Activated CD4-positive, alpha-beta T cell treated with anti-CD3 and anti-CD28 coated beads, Interleukin-2, amount 50 U/mL, for 24 hours (primary cell): ENCODE measurements around the gene CLCN4.

ENCODE experiments used
- DNase-seq, 2 donors: peaks; one replicate each; pipeline ENCODE4 v3.0.0-alpha.2; 2020; ENCODE audit warnings: low read depth in 1 of 2, low spot score in 1 of 2

Gene CLCN4

DNA sequence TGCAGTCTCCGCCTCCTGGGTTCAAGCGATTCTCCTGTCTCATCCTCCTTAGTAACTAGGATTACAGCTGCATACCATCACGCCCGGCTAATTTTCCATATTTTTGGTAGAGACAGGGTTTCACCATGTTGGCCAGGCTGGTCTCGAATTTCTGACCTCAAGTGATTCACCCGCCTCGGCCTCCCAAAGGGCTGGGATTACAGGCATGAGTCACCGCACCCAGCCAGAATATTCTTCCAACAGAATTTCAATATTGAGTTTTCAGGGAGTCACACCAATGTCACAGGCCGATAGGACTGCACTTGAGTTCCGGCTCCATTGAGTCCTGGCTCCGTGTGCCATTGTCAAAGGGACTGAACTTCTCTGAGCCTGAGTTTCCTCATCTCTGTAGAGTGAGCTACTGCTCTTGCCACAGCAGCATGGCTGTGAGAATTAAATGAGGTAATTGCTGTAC lies 82.9 kb downstream of the CLCN4 start:
- no peak for DNase-seq

- no peak for DNase-seq
Measured at GRCh38 chrX:10240918-10241317, 84.1 kb downstream of the CLCN4 start.

- DNase-seq: no peak
Measured at GRCh38 chrX:10242026-10242425, 85.3 kb downstream of the CLCN4 start.

GRCh38 chrX:10243106-10243505 lies 86.3 kb downstream of the CLCN4 start:
- DNase-seq: no peak

DNA sequence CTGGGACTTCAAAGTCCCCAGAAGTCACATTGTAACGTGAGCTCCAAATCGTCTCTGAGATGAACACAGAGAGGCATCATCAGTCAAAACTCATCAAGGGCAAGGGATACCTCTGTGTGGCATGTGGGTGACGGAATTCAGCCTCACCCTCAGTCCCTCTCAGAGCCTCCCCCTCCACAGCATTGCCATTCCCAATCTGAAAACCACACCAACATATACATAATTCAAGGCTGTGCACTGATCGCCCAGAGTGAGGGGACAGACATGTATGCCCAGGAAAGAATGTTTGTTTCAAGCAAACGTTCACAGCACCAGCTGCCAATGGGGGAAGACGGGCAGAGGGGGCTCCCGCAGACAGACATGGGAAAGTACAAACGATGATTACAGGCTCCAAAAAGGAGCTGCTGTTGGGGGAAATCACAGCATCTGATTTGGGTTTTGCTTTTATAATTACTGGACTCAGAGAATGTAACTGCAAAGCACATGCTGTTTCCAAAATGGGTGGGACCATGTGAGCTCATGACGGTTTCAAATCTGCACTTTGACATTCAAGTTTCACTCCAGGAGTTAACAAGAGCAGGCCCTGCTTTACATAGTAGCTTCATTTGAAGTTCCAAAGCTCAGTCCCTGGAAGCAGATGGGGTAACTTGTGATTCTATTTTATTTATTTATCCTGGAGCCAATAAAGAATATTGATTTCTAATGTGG lies 88.3 kb downstream of the CLCN4 start:
- no peak for DNase-seq

DNA sequence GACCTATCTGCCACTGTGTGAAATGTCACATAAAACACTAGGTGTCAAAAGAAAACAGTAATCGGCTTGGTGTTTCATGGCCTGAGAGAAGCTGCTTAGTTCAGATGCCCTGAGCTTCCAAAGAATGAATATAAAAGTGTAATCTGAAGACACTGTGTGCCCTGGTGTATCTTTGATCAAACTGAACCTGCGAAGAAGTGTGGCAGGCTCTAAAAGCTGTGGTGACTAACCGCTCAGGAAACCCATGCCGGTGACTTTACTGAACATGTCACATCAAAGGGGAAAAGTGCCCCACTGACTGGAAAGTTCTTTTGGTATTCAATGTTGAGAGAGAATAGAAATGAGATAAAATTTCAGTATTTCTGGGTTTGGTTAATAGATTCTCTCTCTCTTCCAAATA lies 89.1 kb downstream of the CLCN4 start:
- DNase-seq: no peak

DNA sequence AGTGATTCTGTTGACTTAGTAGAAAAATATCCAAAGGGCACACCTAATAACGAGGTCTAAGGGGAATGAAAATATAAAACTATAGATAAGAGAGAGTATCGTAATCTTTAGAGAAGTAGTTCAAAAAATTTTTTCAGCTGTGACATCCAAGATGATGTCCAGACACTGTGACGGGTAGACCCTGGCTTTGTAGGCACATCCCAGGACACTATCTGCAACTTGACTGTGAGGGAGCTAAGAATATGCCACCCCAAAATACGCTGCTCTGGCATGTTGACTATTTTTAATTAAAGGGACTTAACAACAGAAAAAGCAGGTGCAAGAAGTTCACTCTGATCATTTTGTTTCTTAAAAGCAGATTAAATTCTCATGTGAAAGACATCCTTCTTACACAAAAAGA lies 89.5 kb downstream of the CLCN4 start:
- no peak for DNase-seq

GRCh38 chrX:10246846-10247245 lies 90.1 kb downstream of the CLCN4 start:
- DNase-seq: no peak

GRCh38 chrX:10254739-10255138 lies 98.0 kb downstream of the CLCN4 start:
- DNase-seq: no peak

- DNase-seq: no peak
Measured at GRCh38 chrX:10259716-10260115, 102.9 kb downstream of the CLCN4 start.

GRCh38 chrX:10265775-10266174 lies 109.0 kb downstream of the CLCN4 start:
- DNase-seq: no peak

GRCh38 chrX:10278716-10279115 lies 121.9 kb downstream of the CLCN4 start:
- DNase-seq: no peak

- no peak for DNase-seq
Measured at GRCh38 chrX:10280071-10280470, 123.3 kb downstream of the CLCN4 start.

DNA sequence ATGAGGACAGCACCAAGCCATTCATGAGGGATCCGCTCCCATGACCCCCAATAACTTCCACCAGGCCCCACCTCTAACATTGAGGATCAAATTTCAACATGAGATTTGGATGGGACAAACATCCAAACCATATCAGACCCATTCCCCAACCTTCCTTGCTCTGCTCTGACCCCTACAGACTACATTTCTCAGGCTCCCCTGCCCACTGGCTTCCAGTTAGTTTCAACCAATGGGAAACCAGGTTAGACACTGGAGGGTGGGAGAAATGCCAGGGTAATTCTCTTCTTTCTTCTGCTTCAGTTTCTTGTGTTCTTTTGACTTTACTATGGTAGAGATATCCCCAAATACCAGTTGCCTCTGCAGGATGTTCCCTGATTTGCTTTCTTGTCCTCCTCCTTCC lies 125.7 kb downstream of the CLCN4 start:
- no peak for DNase-seq

GRCh38 chrX:10286195-10286594 lies 129.4 kb downstream of the CLCN4 start:
- no peak for DNase-seq
